Adrenal gland (tissue), 12 donors: ENCODE data around the gene WDR4. TPM values are rescaled to one million over a fixed set of nuclear protein-coding genes. Genes with fewer than 3 reads are reported as not detected.
"Not testable (repeated sequence)": the region's sequence is repeated elsewhere in the genome, so short reads cannot be mapped to it uniquely, and the experiment has no call there.

Experiments
- DNase-seq, 7 donors: peaks; one replicate each; pipeline ENCODE4 v3.0.0-alpha.2; 2019 to 2020
- H3K27ac ChIP-seq, 5 donors: fragments of 200-600 bp; sonication (generic) in 4 of 5; 1 replicate in 3 of 5; 2 replicates in 2 of 5; pipeline versions ENCODE4 v1.5.1 to v1.8.0; 2016 to 2020; ENCODE audit warnings: mild to moderate bottlenecking in 1 of 5
- H3K27me3 ChIP-seq: fragments of 200-600 bp; 2 replicates; pipeline ENCODE4 v1.8.0; 2021
- H3K36me3 ChIP-seq, 2 donors: fragments of 200-600 bp; replicated peaks in 1 of 2; 1 replicate in 1 of 2; 2 replicates in 1 of 2; pipeline versions ENCODE4 v1.5.1 to v1.8.0; 2018 to 2022
- H3K4me1 ChIP-seq, 2 donors: fragments of 200-600 bp; replicated peaks in 1 of 2; 1 replicate in 1 of 2; 2 replicates in 1 of 2; pipeline versions ENCODE4 v1.5.1 to v1.8.0; 2018 to 2021
- H3K4me3 ChIP-seq, 4 donors: fragments of 200-600 bp; sonication (generic) in 3 of 4; one replicate each; pipeline ENCODE4 v1.5.1; 2016 to 2018
- H3K9me3 ChIP-seq, 3 donors: fragments of 200-600 bp; sonication (generic) in 1 of 3; replicated peaks in 1 of 3; 1 replicate in 2 of 3; 2 replicates in 1 of 3; pipeline versions ENCODE4 v1.5.1 to v1.8.0; 2016 to 2021
- POLR2A ChIP-seq, 2 donors: fragments of 450-650 bp; IDR thresholded peaks; one replicate each; pipeline ENCODE4 v1.6.1; 2017; ENCODE audit warnings: antibody characterized with exemption in 2 of 2, mild to moderate bottlenecking in 2 of 2, moderate library complexity in 1 of 2
- WGBS, 4 donors: extraction: QIAGEN DNeasy Blood & Tissue Kit in 2 of 4; methylation state at CpG; one replicate each; pipeline versions ENCODE4 v1.1.5 to v1.1.7; 2013 to 2017; 5-methylcytosine and 5-hydroxymethylcytosine counted together
- intact Hi-C, 2 donors: fragments of 100-400 bp; cut with DNase I; formaldehyde crosslinking; loops; one replicate each; pipeline versions ENCODE4 v1.14.1 to v1.15.0; 2022 to 2023
- polyA plus RNA-seq, 3 donors: library from polyadenylated mRNA; stranded (reverse); fragments of 200-250 nt in 2 of 3; fragments of 350-450 nt in 1 of 3; fragmentation: Illumina TruSeq in 1 of 3; extraction: RNeasy Lipid Tissue Mini Kit (QIAGEN cat#74804) in 1 of 3; gene quantifications; one replicate each; pipeline ENCODE4 v1.2.3, GENCODE V29; 2013 to 2014
- total RNA-seq, 9 donors: library from RNA; depleted of rRNA in 4 of 9; stranded (reverse); fragments of >200 nt in 4 of 9; fragments of 120-200 nt in 1 of 9; fragmentation: NEBNext Ultra II Directional in 1 of 9; extraction: Animal tissue kit (Norgen Biotek cat#: 25700) in 1 of 9; gene quantifications; one replicate each; pipeline versions ENCODE4 v1.1.0 to v1.2.4, GENCODE V29; 2013 to 2023
- TF ChIP-seq, protein P1 (sequence below), 6 experiments: fragments of 450-650 bp in 4 of 6; fragments of 200-600 bp in 2 of 6; sonication (generic) in 1 of 6; IDR thresholded peaks; 1 replicate in 5 of 6; 2 replicates in 1 of 6; pipeline versions ENCODE4 v1.5.1 to v1.8.0; 2016 to 2021; ENCODE audit warnings: antibody characterized with exemption in 6 of 6, mild to moderate bottlenecking in 2 of 6, moderate library complexity in 1 of 6
- donor health status: healthy with polysubstance abuse.
- donor health status: Bipolar disorder and iron deficiency.
- donor health status: DM: yes; HTN: yes; CAD: no.
- donor health status: DM: no; HTN: no; CAD: no.
- donor health status: DM: no; HTN: no; CAD: no.
- donor health status: DM: yes; HTN: yes; CAD: no.

WDR4 gene
- total and polyA plus RNA-seq, 12 donors: 3.6 to 19.3 (median 5.8) TPM

DNA sequence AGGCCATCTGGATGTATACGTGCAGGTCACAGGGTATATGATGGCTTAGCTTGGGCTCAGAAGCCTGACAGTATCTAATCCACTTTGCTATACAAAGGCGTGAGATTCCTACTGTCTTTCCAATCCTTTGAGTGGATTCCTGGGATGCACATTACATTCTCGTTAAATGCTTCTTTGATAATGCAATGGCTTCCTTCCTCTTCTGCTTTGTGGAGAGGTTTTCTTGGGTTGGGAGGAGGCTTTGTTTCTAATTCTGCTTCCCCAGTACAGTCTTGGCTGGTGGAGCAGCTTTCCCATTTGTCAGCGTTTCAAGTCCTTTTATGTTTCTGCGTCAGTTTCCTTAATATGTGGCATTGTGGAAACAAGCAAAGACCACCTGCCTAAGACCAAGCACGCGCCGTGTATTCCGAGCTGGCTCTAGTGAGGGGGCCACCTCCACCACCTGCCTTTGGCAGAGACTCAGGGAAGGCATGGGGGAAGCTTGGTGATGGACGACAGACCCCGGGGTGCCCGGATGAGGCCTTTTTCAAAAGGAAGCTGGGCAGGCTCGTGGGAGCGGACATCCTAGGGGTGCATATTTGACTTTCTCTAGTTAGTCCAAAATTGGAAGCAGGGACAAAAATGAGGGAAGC lies 72.7 kb downstream of the WDR4 start:
- no peaks in the 10 kb centered on the region for H3K4me1 ChIP-seq
- no peaks in the 10 kb centered on the region for H3K36me3 ChIP-seq
- TF ChIP-seq POLR2A (IDR thresholded peaks at IDR 0.05): no peak
- no peak for DNase-seq
- H3K27me3 ChIP-seq: no peaks in the 10 kb centered on the region
- no peak overlapping the region for H3K4me3 ChIP-seq
- WGBS, 4 donors: 68 to 73% (median 71%) methylated on average over 10 to 14 of the region's 14 CpGs
- no peaks in the 10 kb centered on the region for H3K9me3 ChIP-seq
- intact Hi-C loops: no loop called here
- H3K27ac ChIP-seq: no peak overlapping the region

DNA sequence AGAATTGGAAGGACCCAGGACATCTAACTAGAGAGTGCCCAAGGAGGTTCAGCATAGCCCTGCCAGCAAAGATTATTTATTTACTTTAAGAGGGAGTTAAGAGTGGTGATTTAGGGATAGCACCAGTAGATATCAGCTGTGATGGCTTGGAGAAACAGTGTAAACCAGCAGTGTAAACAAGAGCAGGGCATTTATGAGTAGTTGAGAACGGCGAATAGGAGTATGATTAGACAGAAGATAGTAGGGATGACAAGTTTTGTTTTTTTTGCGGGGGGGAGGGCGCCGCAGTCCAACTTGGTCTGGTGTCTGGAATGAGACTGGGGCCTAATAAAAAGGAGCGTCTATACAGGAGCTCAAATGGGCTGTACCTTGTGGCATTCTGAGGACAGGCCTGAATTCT lies 77.7 kb downstream of the WDR4 start:
- intact Hi-C loops, H3K4me3 ChIP-seq, H3K27me3 ChIP-seq, H3K27ac ChIP-seq, H3K9me3 ChIP-seq, H3K4me1 ChIP-seq, DNase-seq, H3K36me3 ChIP-seq: not testable (repeated sequence)
- 86 to 93% (median 90%) methylated on average over 6 of the region's 6 CpGs for WGBS, 4 donors

DNA sequence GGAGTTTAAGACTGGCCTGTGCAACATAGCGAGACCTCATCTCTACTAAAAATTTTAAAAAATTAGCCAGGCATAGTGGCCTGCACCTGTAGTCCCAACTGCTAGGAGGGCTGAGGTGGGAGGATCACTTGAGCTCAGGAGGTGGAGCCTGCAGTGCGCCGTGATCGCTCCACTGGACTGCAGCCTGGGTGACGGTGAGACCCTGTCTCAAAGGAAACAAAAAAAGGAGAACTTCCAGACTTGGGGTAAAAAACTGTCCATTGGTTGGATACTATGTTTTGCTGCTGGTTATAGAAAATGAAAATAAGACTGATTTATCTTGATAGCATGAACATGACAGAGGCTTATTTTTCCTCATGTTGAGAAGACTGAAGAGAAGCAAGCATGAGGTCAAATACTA lies 79.4 kb downstream of the WDR4 start:
- no peak for DNase-seq
- Histone ChIP-seq H3K4me3 (no peak overlapping the region), H3K4me1 (no peaks in the 10 kb centered on the region), H3K27me3 (no peaks in the 10 kb centered on the region), H3K36me3 (no peaks in the 10 kb centered on the region), H3K27ac (no peak overlapping the region), H3K9me3 (no peaks in the 10 kb centered on the region)
- TF ChIP-seq POLR2A (IDR thresholded peaks at IDR 0.05): no peak
- TF ChIP-seq, protein P1, sequence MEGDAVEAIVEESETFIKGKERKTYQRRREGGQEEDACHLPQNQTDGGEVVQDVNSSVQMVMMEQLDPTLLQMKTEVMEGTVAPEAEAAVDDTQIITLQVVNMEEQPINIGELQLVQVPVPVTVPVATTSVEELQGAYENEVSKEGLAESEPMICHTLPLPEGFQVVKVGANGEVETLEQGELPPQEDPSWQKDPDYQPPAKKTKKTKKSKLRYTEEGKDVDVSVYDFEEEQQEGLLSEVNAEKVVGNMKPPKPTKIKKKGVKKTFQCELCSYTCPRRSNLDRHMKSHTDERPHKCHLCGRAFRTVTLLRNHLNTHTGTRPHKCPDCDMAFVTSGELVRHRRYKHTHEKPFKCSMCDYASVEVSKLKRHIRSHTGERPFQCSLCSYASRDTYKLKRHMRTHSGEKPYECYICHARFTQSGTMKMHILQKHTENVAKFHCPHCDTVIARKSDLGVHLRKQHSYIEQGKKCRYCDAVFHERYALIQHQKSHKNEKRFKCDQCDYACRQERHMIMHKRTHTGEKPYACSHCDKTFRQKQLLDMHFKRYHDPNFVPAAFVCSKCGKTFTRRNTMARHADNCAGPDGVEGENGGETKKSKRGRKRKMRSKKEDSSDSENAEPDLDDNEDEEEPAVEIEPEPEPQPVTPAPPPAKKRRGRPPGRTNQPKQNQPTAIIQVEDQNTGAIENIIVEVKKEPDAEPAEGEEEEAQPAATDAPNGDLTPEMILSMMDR (IDR thresholded peaks at IDR 0.05): no peak
- WGBS, 4 donors: 77 to 87% (median 83%) methylated on average over 5 of the region's 5 CpGs
- intact Hi-C loops: loop anchor here in 1 of 2 donors (10.0 kb wide), 1 partner anchor 65 kb away; no protein-coding TSS in a partner anchor

DNA sequence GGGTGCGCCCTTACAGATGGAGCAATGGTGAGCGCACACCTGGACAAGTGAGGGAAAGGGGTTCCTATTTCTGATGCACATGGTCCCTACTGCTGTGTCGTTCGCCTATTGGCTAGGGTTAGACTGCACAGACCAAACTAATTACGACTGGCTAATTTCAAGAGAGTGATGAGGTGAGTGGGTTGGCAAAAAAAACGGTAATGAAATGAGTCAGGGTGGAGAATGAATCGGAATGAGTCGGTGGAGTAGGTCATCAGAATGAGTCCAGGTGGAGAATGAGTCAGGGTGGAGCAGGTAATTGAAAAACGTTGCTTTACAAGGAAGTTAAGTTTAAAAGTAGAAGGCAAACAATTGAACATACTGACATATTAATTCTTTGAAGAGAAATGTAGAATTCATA lies 79.8 kb downstream of the WDR4 start:
- Histone ChIP-seq H3K4me3 (no peak overlapping the region), H3K9me3 (no peaks in the 10 kb centered on the region), H3K27ac (no peak overlapping the region), H3K4me1 (no peaks in the 10 kb centered on the region), H3K36me3 (no peaks in the 10 kb centered on the region), H3K27me3 (no peaks in the 10 kb centered on the region)
- intact Hi-C loops: loop anchor here in 1 of 2 donors (10.0 kb wide), 1 partner anchor 65 kb away; no protein-coding TSS in a partner anchor
- 75 to 79% (median 76%) methylated on average over 9 of the region's 9 CpGs for WGBS, 4 donors
- DNase-seq: no peak
- TF ChIP-seq, protein P1 (IDR thresholded peaks at IDR 0.05): no peak
- no peak for TF ChIP-seq POLR2A (IDR thresholded peaks at IDR 0.05)

Other genes starting within 250 kb of the WDR4 start
- gene PDE9A, start 225.9 kb downstream of the WDR4 start, total RNA-seq: 10 to 100 TPM in 8 of 9 donors, 1 to 10 TPM in 1; 4.6 to 58.1 (median 14.6) TPM
- 10 to 100 TPM; 19.9 to 23.8 (median 20.0) TPM for gene PDE9A, start 225.9 kb downstream of the WDR4 start, polyA plus RNA-seq
- gene NDUFV3, start 13.8 kb upstream of the WDR4 start, total RNA-seq: 10 to 100 TPM; 30.4 to 43.5 (median 36.2) TPM
- gene NDUFV3, start 13.8 kb upstream of the WDR4 start, polyA plus RNA-seq: 10 to 100 TPM; 34.1 to 40.2 (median 34.8) TPM
- gene ERVH48-1, start 46.1 kb upstream of the WDR4 start, total RNA-seq: not detected
- not detected for gene ERVH48-1, start 46.1 kb upstream of the WDR4 start, polyA plus RNA-seq
- gene PKNOX1, start 95.0 kb upstream of the WDR4 start, total RNA-seq: 10 to 100 TPM in 7 of 9 donors, 1 to 10 TPM in 2; 8.2 to 18.4 (median 14.0) TPM
- 10 to 100 TPM in 1 of 3 donors, 1 to 10 TPM in 2; 9.3 to 21.7 (median 9.6) TPM for gene PKNOX1, start 95.0 kb upstream of the WDR4 start, polyA plus RNA-seq
- 1 to 10 TPM; 1.6 to 8.6 (median 5.5) TPM for gene CBS, start 196.3 kb upstream of the WDR4 start, total RNA-seq
- gene CBS, start 196.3 kb upstream of the WDR4 start, polyA plus RNA-seq: 1 to 10 TPM; 2.6 to 7.2 (median 6.8) TPM
- gene U2AF1, start 228.0 kb upstream of the WDR4 start, total RNA-seq: 10 to 100 TPM; 13.7 to 37.4 (median 21.6) TPM
- gene U2AF1, start 228.0 kb upstream of the WDR4 start, polyA plus RNA-seq: 10 to 100 TPM; 26.6 to 45.4 (median 39.9) TPM